ENCODE results near the gene SREBF2.

GRCh38 chr22:41919357-41920224, 86.7 kb downstream of the SREBF2 start:
- no peak for TF ChIP-seq CTCF (IDR thresholded peaks at IDR 0.05)
- TF ChIP-seq MAZ (IDR thresholded peaks at IDR 0.05; ENCODE audit: borderline replicate concordance, low read depth, low read length): no peak
- TF ChIP-seq POLR2A (IDR thresholded peaks at IDR 0.05; ENCODE audit: low read length): no peak
- no peak for TF ChIP-seq RFX5 (IDR thresholded peaks at IDR 0.05)
- TF ChIP-seq RAD21 (conservative IDR thresholded peaks at IDR 0.05 in 1 of 2, IDR thresholded peaks at IDR 0.05 in 1 of 2): no peak
- no peak for TF ChIP-seq PBX3 (IDR thresholded peaks at IDR 0.05)
- no peak for TF ChIP-seq NR3C1 (IDR thresholded peaks at IDR 0.05)
- TF ChIP-seq REST (IDR thresholded peaks at IDR 0.05): no peak
